ENCODE results near the gene RASAL2.
"Not testable (repeated sequence)": the region's sequence is repeated elsewhere in the genome, so short reads cannot be mapped to it uniquely, and the experiment has no call there.

The RASAL2 gene

GRCh38 chr1:178118524-178118923 is 24.6 kb downstream of the RASAL2 start:
- TF ChIP-seq ZFX (IDR thresholded peaks at IDR 0.05; ENCODE audit: borderline replicate concordance): no peak
- no peak for TF ChIP-seq CTCF (IDR thresholded peaks at IDR 0.05)
- H3K27ac ChIP-seq: no peak overlapping the region

GRCh38 chr1:178119628-178120027 is 25.7 kb downstream of the RASAL2 start:
- H3K27ac ChIP-seq: no peak overlapping the region
- TF ChIP-seq ZFX (IDR thresholded peaks at IDR 0.05; ENCODE audit: borderline replicate concordance): no peak
- no peak for TF ChIP-seq CTCF (IDR thresholded peaks at IDR 0.05)

GRCh38 chr1:178120088-178120487 is 26.2 kb downstream of the RASAL2 start:
- TF ChIP-seq ZFX (IDR thresholded peaks at IDR 0.05; ENCODE audit: borderline replicate concordance) (no peak), CTCF (IDR thresholded peaks at IDR 0.05) (no peak)
- H3K27ac ChIP-seq: no peak overlapping the region

GRCh38 chr1:178120520-178121052 is 26.7 kb downstream of the RASAL2 start:
- not testable (repeated sequence) for H3K27ac ChIP-seq

- H3K27ac ChIP-seq: no peak overlapping the region
Measured at GRCh38 chr1:178121883-178122282, 28.0 kb downstream of the RASAL2 start.

GRCh38 chr1:178122283-178122682 is 28.4 kb downstream of the RASAL2 start:
- no peak for TF ChIP-seq ZFX (IDR thresholded peaks at IDR 0.05; ENCODE audit: borderline replicate concordance)
- TF ChIP-seq CTCF (IDR thresholded peaks at IDR 0.05): no peak

More at GRCh38 chr1:178121883-178122282, 28.0 kb downstream of the RASAL2 start:
- TF ChIP-seq ZFX (IDR thresholded peaks at IDR 0.05; ENCODE audit: borderline replicate concordance) (no peak), CTCF (IDR thresholded peaks at IDR 0.05) (no peak)

GRCh38 chr1:178124115-178124514 is 30.2 kb downstream of the RASAL2 start:
- H3K27ac ChIP-seq: no peak overlapping the region
- TF ChIP-seq ZFX (IDR thresholded peaks at IDR 0.05; ENCODE audit: borderline replicate concordance): no peak
- no peak for TF ChIP-seq CTCF (IDR thresholded peaks at IDR 0.05)

More at GRCh38 chr1:178122283-178122682, 28.4 kb downstream of the RASAL2 start:
- H3K27ac ChIP-seq: no peak overlapping the region

GRCh38 chr1:178126261-178126660 is 32.4 kb downstream of the RASAL2 start:
- no peak for TF ChIP-seq ZFX (IDR thresholded peaks at IDR 0.05; ENCODE audit: borderline replicate concordance)
- H3K27ac ChIP-seq: no peak overlapping the region

Measured in 22Rv1 (cell line).